AG04449 (cell line): ENCODE results near the gene MAPK8IP3.
"Not testable (repeated sequence)": the region's sequence is repeated elsewhere in the genome, so short reads cannot be mapped to it uniquely, and the experiment has no call there.

Source experiments
- CTCF ChIA-PET: fragments of 350-600 bp; formaldehyde crosslinking; extraction: SDS; loops from one replicate; lab custom pipeline; 2021; ENCODE audit warnings: antibody characterized with exemption; lab: Yijun Ruan, JAX
- POLR2A ChIA-PET: fragments of 400-600, 350-600 bp; formaldehyde crosslinking; extraction: SDS; loops from one replicate; lab custom pipeline; 2020; ENCODE audit warnings: antibody characterized with exemption, inconsistent platforms; lab: Yijun Ruan, JAX
- DNase-seq: peaks from one replicate; pipeline ENCODE4 v3.0.0-alpha.2; 2010; ENCODE audit warnings: low read depth, low spot score
- H3K4me3 ChIP-seq: 2 replicates; pipeline ENCODE4 v1.5.1; 2011; ENCODE audit warnings: low read depth, mild to moderate bottlenecking, control low read depth, low read length
- CTCF ChIP-seq: IDR thresholded peaks from one replicate; pipeline ENCODE4 v1.5.1; 2011; ENCODE audit warnings: mild to moderate bottlenecking, moderate library complexity, low read length, control low read depth, inconsistent platforms; ENCODE audit not compliant: insufficient read depth; ENCODE audit errors: missing control alignments

The MAPK8IP3 gene

GRCh38 chr16:1710811-1711507 is 5.0 kb downstream of the MAPK8IP3 start:
- no peak for DNase-seq
- no peak for TF ChIP-seq CTCF
- CTCF ChIA-PET, result interaction anchor here (1.2 kb wide), 1 partner anchor 113 kb away, joined by 3 read pairs; no protein-coding TSS in a partner anchor
- no peak overlapping the region for H3K4me3 ChIP-seq
- POLR2A ChIA-PET, result interaction anchor here (0.8 kb wide), 1 partner anchor 33 kb away, joined by 3 read pairs; the partner anchor contains the start of gene JPT2

GRCh38 chr16:1712791-1713261 is 6.8 kb downstream of the MAPK8IP3 start:
- POLR2A ChIA-PET, result interaction anchor here (0.5 kb wide), 1 partner anchor 21 kb away, joined by 3 read pairs; no protein-coding TSS in a partner anchor

GRCh38 chr16:1713331-1713730 is 7.3 kb downstream of the MAPK8IP3 start:
- CTCF ChIA-PET, result interaction anchor here (1.7 to 2.0 kb wide), 2 partner anchors 8 to 11 kb away, joined by 9 to 13 read pairs; partner anchors contain the start of gene MAPK8IP3
- POLR2A ChIA-PET, result interaction anchor here (0.5 kb wide), 1 partner anchor 21 kb away, joined by 3 read pairs; no protein-coding TSS in a partner anchor
- H3K4me3 ChIP-seq, result no peak overlapping the region
- DNase-seq, result no peak
- TF ChIP-seq CTCF, result no peak

More at GRCh38 chr16:1712791-1713261, 6.8 kb downstream of the MAPK8IP3 start:
- no peak overlapping the region for H3K4me3 ChIP-seq
- no peak for TF ChIP-seq CTCF
- CTCF ChIA-PET, result interaction anchor here (1.7 to 2.0 kb wide), 2 partner anchors 7 to 11 kb away, joined by 9 to 13 read pairs; partner anchors contain the start of gene MAPK8IP3
- DNase-seq, result no peak

- TF ChIP-seq CTCF, result no peak
- H3K4me3 ChIP-seq, result no peak overlapping the region
- DNase-seq, result no peak
- ChIA-PET POLR2A (no interaction called here), CTCF (interaction anchor here (1.7 to 2.0 kb wide), 2 partner anchors 8 to 10 kb away, joined by 9 to 13 read pairs; partner anchors contain the start of gene MAPK8IP3)
These were observed 7.9 kb downstream of the MAPK8IP3 start for GRCh38 chr16:1713933-1714332.

GRCh38 chr16:1715220-1715619 is 9.2 kb downstream of the MAPK8IP3 start:
- POLR2A ChIA-PET, result interaction anchor here (1.0 kb wide), 1 partner anchor 31 kb away, joined by 3 read pairs; no protein-coding TSS in a partner anchor
- CTCF ChIA-PET, result interaction anchor here (1.4 kb wide), 1 partner anchor 10 kb away, joined by 6 read pairs; no protein-coding TSS in a partner anchor
- no peak for DNase-seq
- no peak for TF ChIP-seq CTCF
- no peak overlapping the region for H3K4me3 ChIP-seq

- DNase-seq, H3K4me3 ChIP-seq, CTCF ChIA-PET, POLR2A ChIA-PET: not testable (repeated sequence)
These were observed 12.2 kb downstream of the MAPK8IP3 start for GRCh38 chr16:1718236-1718635.

GRCh38 chr16:1719559-1720229 is 13.7 kb downstream of the MAPK8IP3 start:
- POLR2A ChIA-PET, DNase-seq, CTCF ChIA-PET: not testable (repeated sequence)

More at GRCh38 chr16:1719559-1720229, 13.7 kb downstream of the MAPK8IP3 start:
- not testable (repeated sequence) for H3K4me3 ChIP-seq
